ENCODE results near the gene OBP2A. TPM values are rescaled to one million over a fixed set of nuclear protein-coding genes. Genes with fewer than 3 reads are reported as not detected.

OBP2A gene
- total RNA-seq, 1 experiment from 2014 or later, result not detected

DNA sequence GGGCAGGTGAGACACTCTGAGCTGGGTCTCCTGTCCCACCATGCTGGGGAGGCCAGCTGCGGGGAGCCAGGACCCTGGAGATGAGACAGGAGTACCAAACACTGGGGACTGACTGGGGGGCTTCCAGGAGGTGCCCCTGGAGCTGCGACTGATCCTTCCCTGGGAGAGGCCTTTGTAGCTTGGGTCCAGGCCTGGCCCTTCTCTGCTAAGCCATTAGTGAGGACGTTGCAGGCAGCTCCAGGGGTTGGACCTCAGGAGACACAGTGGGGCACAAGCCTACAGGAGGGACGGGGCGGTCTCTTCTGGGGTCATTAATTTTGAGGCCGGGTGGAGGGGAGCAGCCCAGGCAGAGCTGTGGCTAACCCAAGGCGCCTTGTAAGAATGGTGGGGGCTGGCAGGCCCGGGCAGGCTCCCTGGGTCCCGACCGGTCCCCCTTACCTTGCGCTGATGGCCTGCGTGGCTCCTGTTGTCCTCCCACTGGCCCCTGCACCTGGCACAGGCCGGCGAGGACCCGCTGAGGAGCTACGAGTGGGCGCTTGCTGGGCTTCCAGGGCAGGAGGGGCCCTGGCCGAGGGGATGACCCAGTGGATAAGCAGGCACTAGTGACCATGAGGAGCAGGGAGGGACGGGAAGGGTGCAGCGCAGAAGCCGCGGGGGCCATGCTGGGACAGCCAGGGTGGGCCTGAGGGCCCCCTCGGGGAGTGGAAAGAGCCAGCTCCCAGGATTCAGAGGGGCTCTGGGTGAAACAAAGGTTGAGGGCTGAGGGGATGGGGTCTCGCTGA is 40.3 kb upstream of the OBP2A start:
- H3K9ac ChIP-seq (ENCODE audit: low read length), result no peak overlapping the region
- peaks cover 4% of the 10 kb centered on the region; the same call in 1 of the 2 replicates for H4K20me1 ChIP-seq (ENCODE audit: insufficient read depth)
- H3K4me3 ChIP-seq (replicated peaks in 1 of 2; ENCODE audit: low read depth in 1 of 2, low read length in 2 of 2), result no peak overlapping the region
- no peak overlapping the region for H3K4me2 ChIP-seq (ENCODE audit: low read length)
- no peaks in the 10 kb centered on the region for H3K27me3 ChIP-seq (ENCODE audit: insufficient read depth, low read length)
- no peak for DNase-seq (ENCODE audit: low read depth, low spot score)
- H3K9me2 ChIP-seq (ENCODE audit: insufficient read depth), result no peaks in the 10 kb centered on the region
- peaks cover 39% of the 10 kb centered on the region for H3K79me2 ChIP-seq (ENCODE audit: insufficient read depth, low read length)
- no peak for ATAC-seq
- no peaks in the 10 kb centered on the region; a peak in 1 of 4 replicates for H3K9me3 ChIP-seq (ENCODE audit: control insufficient read depth in 1 of 2, insufficient read depth in 1 of 2, low read depth in 1 of 2, low read length in 2 of 2)
- H3K36me3 ChIP-seq (ENCODE audit: control insufficient read depth in 1 of 2, insufficient read depth in 2 of 2, low read length in 2 of 2), result peaks cover 11 to 39% of the 10 kb centered on the region in 2 experiments
- CTCF ChIA-PET, result interaction anchor here (0.8 to 1.6 kb wide), 2 partner anchors 12 to 48 kb away, joined by 3 to 4 read pairs; no protein-coding TSS in a partner anchor
- POLR2A ChIA-PET, result no interaction called here
- no TSS peak for BruUV-seq (replicated peaks)
- no peak overlapping the region for H2AFZ ChIP-seq (ENCODE audit: low read depth, low read length, poor library complexity, severe bottlenecking)
- TF ChIP-seq, protein P1, sequence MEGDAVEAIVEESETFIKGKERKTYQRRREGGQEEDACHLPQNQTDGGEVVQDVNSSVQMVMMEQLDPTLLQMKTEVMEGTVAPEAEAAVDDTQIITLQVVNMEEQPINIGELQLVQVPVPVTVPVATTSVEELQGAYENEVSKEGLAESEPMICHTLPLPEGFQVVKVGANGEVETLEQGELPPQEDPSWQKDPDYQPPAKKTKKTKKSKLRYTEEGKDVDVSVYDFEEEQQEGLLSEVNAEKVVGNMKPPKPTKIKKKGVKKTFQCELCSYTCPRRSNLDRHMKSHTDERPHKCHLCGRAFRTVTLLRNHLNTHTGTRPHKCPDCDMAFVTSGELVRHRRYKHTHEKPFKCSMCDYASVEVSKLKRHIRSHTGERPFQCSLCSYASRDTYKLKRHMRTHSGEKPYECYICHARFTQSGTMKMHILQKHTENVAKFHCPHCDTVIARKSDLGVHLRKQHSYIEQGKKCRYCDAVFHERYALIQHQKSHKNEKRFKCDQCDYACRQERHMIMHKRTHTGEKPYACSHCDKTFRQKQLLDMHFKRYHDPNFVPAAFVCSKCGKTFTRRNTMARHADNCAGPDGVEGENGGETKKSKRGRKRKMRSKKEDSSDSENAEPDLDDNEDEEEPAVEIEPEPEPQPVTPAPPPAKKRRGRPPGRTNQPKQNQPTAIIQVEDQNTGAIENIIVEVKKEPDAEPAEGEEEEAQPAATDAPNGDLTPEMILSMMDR (IDR thresholded peaks at IDR 0.05 in 2 of 3, conservative IDR thresholded peaks at IDR 0.05 in 1 of 3; ENCODE audit: borderline replicate concordance in 1 of 3, insufficient read depth in 1 of 3, low read depth in 2 of 3, low read length in 2 of 3), result no peak
- RAD21 ChIA-PET (ENCODE audit: low non-redundant PET in 1 of 2, low total read pairs in 2 of 2, uncharacterized antibody in 2 of 2, unreplicated experiment in 2 of 2), result no interaction called here
- peaks cover 4 to 15% of the 10 kb centered on the region in 2 experiments; a peak in 3 of 4 replicates for H3K4me1 ChIP-seq (ENCODE audit: control insufficient read depth in 1 of 2, insufficient read depth in 2 of 2, low read length in 2 of 2)
- no peak overlapping the region for H3K27ac ChIP-seq (ENCODE audit: low read depth, low read length)
- intact Hi-C loops (cut with micrococcal nuclease), result no loop called here

DNA sequence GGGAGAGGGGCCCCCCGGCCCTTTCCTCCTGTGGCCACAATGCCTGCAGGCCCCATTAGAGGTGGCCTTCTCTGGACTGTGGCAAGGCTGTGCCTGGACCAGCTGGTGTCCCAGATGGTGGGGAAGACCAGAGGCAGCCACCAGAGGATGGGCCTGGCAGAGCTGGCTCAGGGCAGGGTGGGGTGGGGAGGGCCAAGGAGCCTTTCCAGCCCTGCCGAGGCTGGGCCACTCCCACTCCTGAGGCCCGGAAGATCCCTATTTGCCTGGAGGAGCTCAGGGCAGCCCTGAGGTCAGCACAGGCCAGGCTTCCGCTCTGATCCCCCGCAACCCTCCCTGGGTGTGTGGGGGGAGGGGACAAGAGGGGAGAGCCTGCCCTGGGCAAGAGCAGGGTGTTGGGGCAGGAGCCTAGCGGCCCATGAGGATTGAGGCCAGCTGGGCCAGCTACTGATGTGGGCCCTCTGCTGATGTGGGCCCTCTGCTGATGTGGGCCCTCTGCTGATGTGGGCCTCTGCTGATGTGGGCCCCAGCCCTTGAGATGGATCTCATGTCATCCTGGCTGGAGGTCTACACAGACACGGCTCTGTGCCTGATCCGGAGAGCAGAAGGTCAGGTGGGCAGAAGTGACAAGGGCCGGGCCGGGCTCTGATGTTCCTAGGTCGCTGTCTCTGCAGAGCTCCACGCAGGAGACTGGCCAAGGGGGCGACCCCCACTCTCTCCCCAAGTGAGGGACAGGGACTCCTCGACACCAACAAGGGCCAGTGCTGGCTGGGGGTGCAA is 39.4 kb upstream of the OBP2A start:
- no peaks in the 10 kb centered on the region for H3K9me2 ChIP-seq (ENCODE audit: insufficient read depth)
- DNase-seq (ENCODE audit: low read depth, low spot score), result no peak
- H3K79me2 ChIP-seq (ENCODE audit: insufficient read depth, low read length), result peaks cover 30% of the 10 kb centered on the region
- TF ChIP-seq CBX3 (IDR thresholded peaks at IDR 0.05; ENCODE audit: low read depth) (no peak), SIN3A (IDR thresholded peaks at IDR 0.05; ENCODE audit: low read depth) (no peak), ZNF274 (IDR thresholded peaks at IDR 0.05; ENCODE audit: low read depth, low read length) (no peak), RAD21 (IDR thresholded peaks at IDR 0.05; ENCODE audit: low read depth) (no peak), EZH2 (IDR thresholded peaks at IDR 0.05) (no peak)
- H4K20me1 ChIP-seq (ENCODE audit: insufficient read depth), result peaks cover 4% of the 10 kb centered on the region; the same call in 1 of the 2 replicates
- peaks cover 11 to 37% of the 10 kb centered on the region in 2 experiments for H3K36me3 ChIP-seq (ENCODE audit: control insufficient read depth in 1 of 2, insufficient read depth in 2 of 2, low read length in 2 of 2)
- CTCF ChIA-PET, result no interaction called here
- POLR2A ChIA-PET, result no interaction called here
- no peak overlapping the region for H3K27ac ChIP-seq (ENCODE audit: low read depth, low read length)
- no peak overlapping the region for H2AFZ ChIP-seq (ENCODE audit: low read depth, low read length, poor library complexity, severe bottlenecking)
- peaks cover 8 to 22% of the 10 kb centered on the region in 2 experiments; a peak in 3 of 4 replicates for H3K4me1 ChIP-seq (ENCODE audit: control insufficient read depth in 1 of 2, insufficient read depth in 2 of 2, low read length in 2 of 2)
- intact Hi-C loops (cut with micrococcal nuclease), result no loop called here
- H3K27me3 ChIP-seq (ENCODE audit: insufficient read depth, low read length), result no peaks in the 10 kb centered on the region
- no peaks in the 10 kb centered on the region; a peak in 1 of 4 replicates for H3K9me3 ChIP-seq (ENCODE audit: control insufficient read depth in 1 of 2, insufficient read depth in 1 of 2, low read depth in 1 of 2, low read length in 2 of 2)
- H3K9ac ChIP-seq (ENCODE audit: low read length), result no peak overlapping the region
- ATAC-seq, result peak; percentile 16; the same call in 1 of the 2 replicates
- RAD21 ChIA-PET (ENCODE audit: low non-redundant PET in 1 of 2, low total read pairs in 2 of 2, uncharacterized antibody in 2 of 2, unreplicated experiment in 2 of 2), result no interaction called here
- no TSS peak for BruUV-seq (replicated peaks)
- no peak overlapping the region for H3K4me2 ChIP-seq (ENCODE audit: low read length)
- H3K4me3 ChIP-seq (replicated peaks in 1 of 2; ENCODE audit: low read depth in 1 of 2, low read length in 2 of 2), result no peak overlapping the region
